HepG2 (cell line): ENCODE data around the gene GNG7. TPM values are rescaled to one million over a fixed set of nuclear protein-coding genes. Genes with fewer than 3 reads are reported as not detected.

Experiments used
- ATAC-seq: fragments of 200-7000 bp; cut with Tn5 transposase; 3 replicates; pipeline ENCODE4 v1.9.1; 2020; ENCODE audit warnings: mild to moderate bottlenecking, moderate library complexity
- BruUV-seq: library from RNA; stranded (reverse); fragments of 400-500 nt; replicated peaks from 2 replicates; lab custom pipeline; 2021; lab: Mats Ljungman, UMichigan
- CTCF ChIA-PET: fragments of 300-600 bp; formaldehyde crosslinking; extraction: SDS; loops from one replicate; lab custom pipeline; 2021; ENCODE audit warnings: low total read pairs, inconsistent platforms, low intra/inter-chr PET ratio; lab: Yijun Ruan, JAX
- POLR2A ChIA-PET: fragments of 350-600 bp; sonication (Branson Sonifier 250); formaldehyde crosslinking; loops from one replicate; lab custom pipeline; 2020; ENCODE audit warnings: antibody characterized with exemption, inconsistent platforms; lab: Yijun Ruan, JAX
- DNase-seq: peaks from one replicate; pipeline ENCODE4 v3.0.0-alpha.2; 2015; ENCODE audit warnings: low spot score
- FAIRE-seq: peaks from 3 replicates; lab custom pipeline; 2011; peaks lifted over from hg19 to GRCh38; lab: Jason Lieb, UNC
- H2AFZ ChIP-seq: one replicate; pipeline ENCODE4 v1.6.1; 2011; ENCODE audit warnings: low read length, inconsistent platforms
- H3K27ac ChIP-seq: fragments of 300-600 bp; 3 replicates; pipeline ENCODE4 v1.8.0; 2011; ENCODE audit warnings: mixed run types, mild to moderate bottlenecking, mixed read lengths, low read length, inconsistent platforms; ENCODE audit not compliant: insufficient read depth; ENCODE audit errors: extremely low read length
- H3K27me3 ChIP-seq, 2 experiments: fragments of 200-600 bp in 1 of 2; 2 replicates in 1 of 2; 3 replicates in 1 of 2; pipeline versions ENCODE4 v1.6.0 to v1.8.0; 2011; ENCODE audit warnings: low read length in 2 of 2, mild to moderate bottlenecking in 2 of 2, moderate library complexity in 2 of 2, inconsistent platforms in 1 of 2; ENCODE audit not compliant: insufficient read depth in 2 of 2, control insufficient read depth in 1 of 2
- H3K36me3 ChIP-seq, 2 experiments: fragments of 200-600 bp in 1 of 2; replicated peaks in 1 of 2; 2 replicates in 1 of 2; 3 replicates in 1 of 2; pipeline versions ENCODE4 v1.5.1 to v1.8.0; 2011; ENCODE audit warnings: low read length in 2 of 2, inconsistent platforms in 1 of 2; ENCODE audit not compliant: insufficient read depth in 2 of 2, control insufficient read depth in 1 of 2
- H3K4me1 ChIP-seq: 2 replicates; pipeline ENCODE4 v1.5.1; 2012; ENCODE audit warnings: low read length, inconsistent platforms; ENCODE audit not compliant: insufficient read depth
- H3K4me2 ChIP-seq: 2 replicates; pipeline ENCODE4 v1.6.0; 2011; ENCODE audit warnings: low read depth, low read length, inconsistent platforms
- H3K4me3 ChIP-seq, 3 experiments: fragments of 200-600 bp in 1 of 3; sonication (generic), shearing (Covaris generic) in 1 of 3; replicated peaks in 1 of 3; 2 replicates each; pipeline ENCODE4 v1.5.1; 2011 to 2016; ENCODE audit warnings: low read length in 3 of 3, inconsistent platforms in 2 of 3, low read depth in 2 of 3, mild to moderate bottlenecking in 2 of 3, control low read depth in 1 of 3, mixed read lengths in 1 of 3; ENCODE audit not compliant: insufficient read depth in 1 of 3
- H3K79me2 ChIP-seq: one replicate; pipeline ENCODE4 v1.6.1; 2011; ENCODE audit warnings: low read length, inconsistent platforms; ENCODE audit not compliant: insufficient read depth
- H3K9ac ChIP-seq: 2 replicates; pipeline ENCODE4 v1.6.0; 2011; ENCODE audit warnings: mild to moderate bottlenecking, low read depth, low read length, inconsistent platforms; ENCODE audit not compliant: insufficient read depth
- H3K9me3 ChIP-seq: 2 replicates; pipeline ENCODE4 v1.5.1; 2012; ENCODE audit warnings: mild to moderate bottlenecking, low read length
- H4K20me1 ChIP-seq: 2 replicates; pipeline ENCODE4 v1.6.0; 2011; ENCODE audit warnings: inconsistent platforms, mild to moderate bottlenecking, low read length, moderate library complexity; ENCODE audit not compliant: insufficient read depth
- HMG20B ChIP-seq: conservative IDR thresholded peaks from 2 replicates; pipeline ENCODE4 v1.6.1; 2016; ENCODE audit warnings: missing genetic modification reagents, missing compliant biosample characterization
- KLF11 ChIP-seq: IDR thresholded peaks from 2 replicates; pipeline ENCODE4 v1.6.1; 2016; ENCODE audit warnings: missing compliant biosample characterization
- MBD4 ChIP-seq: IDR thresholded peaks from 2 replicates; pipeline ENCODE4 v1.6.1; 2012; ENCODE audit warnings: low read length, inconsistent platforms, borderline replicate concordance
- NFATC3 ChIP-seq: sonication (generic); formaldehyde crosslinking; IDR thresholded peaks from 2 replicates; pipeline ENCODE4 v1.5.1; 2020; ENCODE audit warnings: mild to moderate bottlenecking, missing genetic modification reagents
- ONECUT2 ChIP-seq: sonication (generic); formaldehyde crosslinking; IDR thresholded peaks from 2 replicates; pipeline ENCODE4 v1.4.0; 2020; ENCODE audit warnings: missing genetic modification reagents
- XBP1 ChIP-seq: sonication (generic); formaldehyde crosslinking; IDR thresholded peaks from 2 replicates; pipeline ENCODE4 v1.5.0; 2020; ENCODE audit warnings: missing genetic modification reagents
- ZFAT ChIP-seq: sonication (generic); formaldehyde crosslinking; conservative IDR thresholded peaks from 2 replicates; pipeline ENCODE4 v1.8.1; 2023; ENCODE audit warnings: missing genetic modification reagents, inconsistent platforms
- ZNF3 ChIP-seq: IDR thresholded peaks from 2 replicates; pipeline ENCODE4 v1.7.0; 2017; ENCODE audit warnings: inconsistent platforms
- ZNF562 ChIP-seq: sonication (generic); formaldehyde crosslinking; IDR thresholded peaks from 2 replicates; pipeline ENCODE4 v1.8.0; 2022; ENCODE audit warnings: missing genetic modification reagents, borderline replicate concordance
- ZNF766 ChIP-seq: sonication (generic); formaldehyde crosslinking; IDR thresholded peaks from 2 replicates; pipeline ENCODE4 v1.5.0; 2020; ENCODE audit warnings: missing genetic modification reagents, borderline replicate concordance
- ZNF841 ChIP-seq: sonication (generic); formaldehyde crosslinking; IDR thresholded peaks from 2 replicates; pipeline ENCODE4 v1.8.1; 2023; ENCODE audit warnings: missing genetic modification reagents, borderline replicate concordance
- ZNF878 ChIP-seq: sonication (generic); formaldehyde crosslinking; IDR thresholded peaks from 2 replicates; pipeline ENCODE4 v1.8.1; 2023; ENCODE audit warnings: mild to moderate bottlenecking, missing genetic modification reagents, moderate library complexity
- ZSCAN30 ChIP-seq: sonication (generic); formaldehyde crosslinking; IDR thresholded peaks from 2 replicates; pipeline ENCODE4 v1.5.0; 2020; ENCODE audit warnings: mild to moderate bottlenecking, missing genetic modification reagents
- WGBS: methylation state at CpG from one replicate; pipeline ENCODE4 v1.1.6; 2017; ENCODE audit warnings: low lambda C conversion rate; 5-methylcytosine and 5-hydroxymethylcytosine counted together
- in situ Hi-C: cut with HindIII; loops from 2 replicates; pipeline ENCODE4 v1.10.0; 2017; ENCODE audit warnings: low pct_unique_long_range_greater_than_20kb; ENCODE audit not compliant: extremely low pct_ligation_motif_present
- intact Hi-C: fragments of 100-400 bp; cut with micrococcal nuclease; formaldehyde crosslinking; loops from one replicate; pipeline ENCODE4 v1.10.0; 2022; ENCODE audit not compliant: unreplicated experiment
- polyA plus RNA-seq, 8 experiments: library from polyadenylated mRNA; depleted of rRNA in 3 of 8; stranded (reverse) in 7 of 8; unstranded in 1 of 8; fragments of >200 nt; fragmentation: Illumina TruSeq in 4 of 8; extraction: Trizol in 4 of 8; gene quantifications; 2 replicates each; pipeline versions ENCODE4 v1.2.1 to v1.2.3, GENCODE V29; 2011 to 2016; ENCODE audit warnings: low read depth in 4 of 8, missing spikeins in 1 of 8, mixed read lengths in 1 of 8; ENCODE audit not compliant: insufficient read depth in 1 of 8
- total RNA-seq, 5 experiments: library from RNA; depleted of rRNA; stranded (reverse); fragments of >200 nt; fragmentation: Illumina TruSeq; extraction: Trizol; gene quantifications; 2 replicates each; pipeline ENCODE4 v1.2.3, GENCODE V29; 2016; ENCODE audit warnings: low read depth in 1 of 5
- TF ChIP-seq, protein P1 (sequence below): IDR thresholded peaks from 2 replicates; pipeline ENCODE4 v1.6.1; 2016; ENCODE audit warnings: missing compliant biosample characterization, missing genetic modification reagents, borderline replicate concordance
- TF ChIP-seq, protein P2 (sequence below): sonication (generic); formaldehyde crosslinking; IDR thresholded peaks from 2 replicates; pipeline ENCODE4; 2020; ENCODE audit warnings: missing genetic modification reagents, mild to moderate bottlenecking, borderline replicate concordance
- TF ChIP-seq, protein P3 (sequence below): sonication (generic); formaldehyde crosslinking; IDR thresholded peaks from 2 replicates; pipeline ENCODE4 v1.4.0; 2020; ENCODE audit warnings: mild to moderate bottlenecking, missing genetic modification reagents
- TF ChIP-seq, protein P4 (sequence below): sonication (generic); formaldehyde crosslinking; IDR thresholded peaks from 2 replicates; pipeline ENCODE4 v1.8.0; 2022; ENCODE audit warnings: mild to moderate bottlenecking, missing genetic modification reagents

GNG7 gene
- total and polyA plus RNA-seq, 2 of the 13 experiments (the other 11 are each of a cell fraction or from before 2014, with no cell fraction given), result 1.4 to 3.3 TPM

DNA sequence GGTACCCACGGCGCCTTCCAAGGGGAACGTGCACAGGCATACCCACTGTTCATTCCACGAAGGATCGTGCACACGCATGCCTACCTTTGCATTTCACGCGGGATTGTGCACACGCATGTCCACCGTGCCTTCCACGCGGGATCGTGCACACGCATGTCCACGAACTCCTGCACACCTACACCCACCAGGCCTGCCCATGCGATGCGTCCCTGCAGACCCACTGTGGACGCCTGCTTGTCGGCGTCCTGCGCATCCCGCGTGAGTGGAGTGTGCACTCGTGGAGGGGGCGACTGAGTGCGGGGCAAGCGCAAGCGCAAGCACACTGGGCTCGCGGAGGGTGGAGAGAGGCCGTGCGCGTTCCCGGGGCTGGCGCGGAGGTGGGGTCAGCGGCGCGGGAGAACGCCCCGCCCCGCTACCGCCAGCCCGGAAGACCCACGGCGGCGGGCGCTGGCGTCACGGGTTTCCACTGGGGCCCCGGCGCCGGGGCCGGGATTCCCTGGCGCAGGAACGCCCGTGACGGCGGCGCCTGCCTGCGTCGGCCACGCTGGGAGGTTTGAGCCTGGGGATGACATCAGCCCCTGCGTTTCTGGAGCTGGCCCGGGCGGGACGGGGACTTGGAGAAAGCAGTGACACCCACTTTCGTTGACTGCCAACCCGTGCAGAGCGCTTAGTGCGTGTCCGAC lies 207.9 kb downstream of the GNG7 start (continued):
- TF ChIP-seq, protein P1, sequence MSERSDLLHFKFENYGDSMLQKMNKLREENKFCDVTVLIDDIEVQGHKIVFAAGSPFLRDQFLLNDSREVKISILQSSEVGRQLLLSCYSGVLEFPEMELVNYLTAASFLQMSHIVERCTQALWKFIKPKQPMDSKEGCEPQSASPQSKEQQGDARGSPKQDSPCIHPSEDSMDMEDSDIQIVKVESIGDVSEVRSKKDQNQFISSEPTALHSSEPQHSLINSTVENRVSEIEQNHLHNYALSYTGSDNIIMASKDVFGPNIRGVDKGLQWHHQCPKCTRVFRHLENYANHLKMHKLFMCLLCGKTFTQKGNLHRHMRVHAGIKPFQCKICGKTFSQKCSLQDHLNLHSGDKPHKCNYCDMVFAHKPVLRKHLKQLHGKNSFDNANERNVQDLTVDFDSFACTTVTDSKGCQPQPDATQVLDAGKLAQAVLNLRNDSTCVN (CRISPR knock-in tag), result no peak
- TF ChIP-seq ZNF3 (CRISPR knock-in tag) (no peak), ZNF766 (CRISPR knock-in tag) (no peak), MBD4 (no peak), ZNF878 (CRISPR knock-in tag) (no peak), XBP1 (CRISPR knock-in tag) (no peak), ZFAT (CRISPR knock-in tag) (no peak), NFATC3 (CRISPR knock-in tag) (no peak), ONECUT2 (CRISPR knock-in tag) (no peak)

DNA sequence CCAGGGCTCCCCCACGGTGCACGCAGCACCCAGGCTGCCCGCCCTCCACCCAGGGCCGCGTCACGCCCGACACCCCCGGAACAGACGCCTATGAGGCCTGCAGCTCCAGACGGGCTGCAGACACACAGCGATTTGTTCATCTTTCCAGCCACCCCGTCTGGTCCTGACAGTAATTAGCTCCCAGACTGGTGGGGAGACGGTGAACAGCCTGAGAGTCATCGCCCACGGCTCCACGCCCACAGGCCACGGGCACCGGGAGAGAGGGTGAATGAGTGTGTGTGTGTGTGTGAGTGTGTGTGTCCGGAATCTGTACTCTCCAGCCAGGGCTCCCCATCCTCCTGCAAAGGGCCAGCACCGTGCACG lies 208.4 kb downstream of the GNG7 start:
- H3K27ac ChIP-seq, result no peak overlapping the region
- 23% methylated on average over 13 of the region's 21 CpGs for WGBS
- FAIRE-seq, result no peak
- H3K36me3 ChIP-seq, result no peaks in the 10 kb centered on the region
- H3K27me3 ChIP-seq, result peaks cover 17 to 70% of the 10 kb centered on the region in 2 experiments
- H3K4me2 ChIP-seq, result peak overlapping the region; percentile 93
- H3K4me3 ChIP-seq, result peak overlapping the region; percentile 55 to 80 (median 60); a peak in 5 of 6 replicates
- BruUV-seq, result no TSS peak
- H3K79me2 ChIP-seq, result no peaks in the 10 kb centered on the region
- H4K20me1 ChIP-seq, result no peaks in the 10 kb centered on the region
- ChIA-PET CTCF (no interaction called here), POLR2A (interaction anchor here (1.0 to 8.0 kb wide), 3 partner anchors 18 to 127 kb away, joined by 3 to 65 read pairs (median 3); partner anchors contain the start of gene GADD45B)
- in situ Hi-C loops, result no loop called here
- peak overlapping the region; percentile 37; the same call in 1 of the 2 replicates for H3K9ac ChIP-seq
- H2AFZ ChIP-seq, result no peak overlapping the region
- ATAC-seq, result peak; percentile 14
- H3K9me3 ChIP-seq, result no peaks in the 10 kb centered on the region
- intact Hi-C loops, result loop anchor here (2.0 kb wide), 1 partner anchor 53 kb away; no protein-coding TSS in a partner anchor
- no peak for DNase-seq
- peaks cover 58% of the 10 kb centered on the region for H3K4me1 ChIP-seq
- TF ChIP-seq ZNF562 (CRISPR knock-in tag) (no peak), ZNF841 (CRISPR knock-in tag) (peak; percentile 10; the same call in 1 of the 2 replicates), ZSCAN30 (CRISPR knock-in tag) (no peak), KLF11 (CRISPR knock-in tag) (no peak), HMG20B (CRISPR knock-in tag) (no peak)
- TF ChIP-seq, protein P2, sequence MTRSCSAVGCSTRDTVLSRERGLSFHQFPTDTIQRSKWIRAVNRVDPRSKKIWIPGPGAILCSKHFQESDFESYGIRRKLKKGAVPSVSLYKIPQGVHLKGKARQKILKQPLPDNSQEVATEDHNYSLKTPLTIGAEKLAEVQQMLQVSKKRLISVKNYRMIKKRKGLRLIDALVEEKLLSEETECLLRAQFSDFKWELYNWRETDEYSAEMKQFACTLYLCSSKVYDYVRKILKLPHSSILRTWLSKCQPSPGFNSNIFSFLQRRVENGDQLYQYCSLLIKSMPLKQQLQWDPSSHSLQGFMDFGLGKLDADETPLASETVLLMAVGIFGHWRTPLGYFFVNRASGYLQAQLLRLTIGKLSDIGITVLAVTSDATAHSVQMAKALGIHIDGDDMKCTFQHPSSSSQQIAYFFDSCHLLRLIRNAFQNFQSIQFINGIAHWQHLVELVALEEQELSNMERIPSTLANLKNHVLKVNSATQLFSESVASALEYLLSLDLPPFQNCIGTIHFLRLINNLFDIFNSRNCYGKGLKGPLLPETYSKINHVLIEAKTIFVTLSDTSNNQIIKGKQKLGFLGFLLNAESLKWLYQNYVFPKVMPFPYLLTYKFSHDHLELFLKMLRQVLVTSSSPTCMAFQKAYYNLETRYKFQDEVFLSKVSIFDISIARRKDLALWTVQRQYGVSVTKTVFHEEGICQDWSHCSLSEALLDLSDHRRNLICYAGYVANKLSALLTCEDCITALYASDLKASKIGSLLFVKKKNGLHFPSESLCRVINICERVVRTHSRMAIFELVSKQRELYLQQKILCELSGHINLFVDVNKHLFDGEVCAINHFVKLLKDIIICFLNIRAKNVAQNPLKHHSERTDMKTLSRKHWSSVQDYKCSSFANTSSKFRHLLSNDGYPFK, result peak; percentile 13; the same call in 1 of the 2 replicates
- TF ChIP-seq, protein P3, sequence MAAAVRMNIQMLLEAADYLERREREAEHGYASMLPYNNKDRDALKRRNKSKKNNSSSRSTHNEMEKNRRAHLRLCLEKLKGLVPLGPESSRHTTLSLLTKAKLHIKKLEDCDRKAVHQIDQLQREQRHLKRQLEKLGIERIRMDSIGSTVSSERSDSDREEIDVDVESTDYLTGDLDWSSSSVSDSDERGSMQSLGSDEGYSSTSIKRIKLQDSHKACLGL, result 0 out of 2 replicates have a peak, but pooled peaks have one; percentile 4
- TF ChIP-seq, protein P4, sequence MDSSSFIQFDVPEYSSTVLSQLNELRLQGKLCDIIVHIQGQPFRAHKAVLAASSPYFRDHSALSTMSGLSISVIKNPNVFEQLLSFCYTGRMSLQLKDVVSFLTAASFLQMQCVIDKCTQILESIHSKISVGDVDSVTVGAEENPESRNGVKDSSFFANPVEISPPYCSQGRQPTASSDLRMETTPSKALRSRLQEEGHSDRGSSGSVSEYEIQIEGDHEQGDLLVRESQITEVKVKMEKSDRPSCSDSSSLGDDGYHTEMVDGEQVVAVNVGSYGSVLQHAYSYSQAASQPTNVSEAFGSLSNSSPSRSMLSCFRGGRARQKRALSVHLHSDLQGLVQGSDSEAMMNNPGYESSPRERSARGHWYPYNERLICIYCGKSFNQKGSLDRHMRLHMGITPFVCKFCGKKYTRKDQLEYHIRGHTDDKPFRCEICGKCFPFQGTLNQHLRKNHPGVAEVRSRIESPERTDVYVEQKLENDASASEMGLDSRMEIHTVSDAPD, result no peak
